Lower leg skin (tissue), 4 donors: Measurements from ENCODE around the gene FOXS1. TPM values are rescaled to one million over a fixed set of nuclear protein-coding genes. Genes with fewer than 3 reads are reported as not detected.
"Not testable (repeated sequence)": the region's sequence is repeated elsewhere in the genome, so short reads cannot be mapped to it uniquely, and the experiment has no call there.

Experiments used
- DNase-seq, 2 donors: peaks; one replicate each; pipeline ENCODE4 v3.0.0-alpha.2; 2019; ENCODE audit warnings: low spot score in 2 of 2
- H3K4me3 ChIP-seq: fragments of 200-600 bp; sonication (generic); 2 replicates; pipeline ENCODE4 v1.5.1; 2017; ENCODE audit warnings: mild to moderate bottlenecking, low read depth; ENCODE audit not compliant: poor library complexity, severe bottlenecking
- CTCF ChIP-seq, 3 donors: fragments of 450-650 bp; IDR thresholded peaks; one replicate each; pipeline ENCODE4 v1.5.1; 2016; ENCODE audit warnings: antibody characterized with exemption in 3 of 3, mild to moderate bottlenecking in 3 of 3, moderate library complexity in 2 of 3
- POLR2A ChIP-seq, 2 donors: fragments of 450-650 bp; IDR thresholded peaks; one replicate each; pipeline ENCODE4 v1.6.1; 2016 to 2017; ENCODE audit warnings: antibody characterized with exemption in 2 of 2, mild to moderate bottlenecking in 1 of 2, moderate library complexity in 1 of 2
- WGBS, 2 donors: methylation state at CpG; one replicate each; pipeline ENCODE4 v1.1.5; 2018; 5-methylcytosine and 5-hydroxymethylcytosine counted together
- intact Hi-C: fragments of 100-400 bp; cut with DNase I; formaldehyde crosslinking; loops from one replicate; pipeline ENCODE4 v1.15.0; 2023; ENCODE audit warnings: low total_unique reads
- total RNA-seq, 4 donors: library from RNA; depleted of rRNA; stranded (reverse); fragments of >200 nt; gene quantifications; one replicate each; pipeline ENCODE4 v1.1.0, GENCODE V29; 2016

FOXS1 gene
- total RNA-seq, 4 donors from 2014 or later: 0.44 to 0.97 TPM; not detected in 2

- TF ChIP-seq CTCF (IDR thresholded peaks at IDR 0.05): no peak
- 73 to 80% methylated on average over 6 of the region's 6 CpGs for WGBS, 2 donors
- no peak for DNase-seq
- no peak overlapping the region for H3K4me3 ChIP-seq
- intact Hi-C loops: loop anchor here (5.0 kb wide), 1 partner anchor 212 kb away; no protein-coding TSS in a partner anchor
These were observed 25.2 kb downstream of the FOXS1 start for GRCh38 chr20:31820228-31820627.

GRCh38 chr20:31819083-31819784 lies 26.2 kb downstream of the FOXS1 start, which contains the start of gene MYLK2:
MYLK2 (plus strand) TSS chr20:31819356; CDS start chr20:31819581, 225 bp downstream.
- no peak for TF ChIP-seq POLR2A (IDR thresholded peaks at IDR 0.05)
- TF ChIP-seq CTCF (IDR thresholded peaks at IDR 0.05): no peak
- intact Hi-C loops: no loop called here
- no peak within 1 kb of the TSS for H3K4me3 ChIP-seq
- 68 to 76% methylated on average over 16 of the region's 16 CpGs for WGBS, 2 donors
- DNase-seq: no peak

GRCh38 chr20:31818376-31818908 lies 27.0 kb downstream of the FOXS1 start:
- DNase-seq: no peak
- intact Hi-C loops: no loop called here
- H3K4me3 ChIP-seq: no peak overlapping the region
- WGBS, 2 donors: 91 to 92% methylated on average over 8 of the region's 8 CpGs
- no peak for TF ChIP-seq CTCF (IDR thresholded peaks at IDR 0.05)
- no peak for TF ChIP-seq POLR2A (IDR thresholded peaks at IDR 0.05)

- intact Hi-C loops: no loop called here
- 92 to 93% methylated on average over 5 of the region's 5 CpGs for WGBS, 2 donors
- DNase-seq: no peak
These were observed 27.9 kb downstream of the FOXS1 start for GRCh38 chr20:31817461-31817860.

GRCh38 chr20:31816221-31816620 lies 29.2 kb downstream of the FOXS1 start:
- intact Hi-C loops: no loop called here
- no peak for TF ChIP-seq POLR2A (IDR thresholded peaks at IDR 0.05)
- H3K4me3 ChIP-seq: no peak overlapping the region
- no peak for DNase-seq
- 93 to 96% methylated on average over 5 of the region's 5 CpGs for WGBS, 2 donors

More at GRCh38 chr20:31817461-31817860, 27.9 kb downstream of the FOXS1 start:
- no peak overlapping the region for H3K4me3 ChIP-seq
- no peak for TF ChIP-seq POLR2A (IDR thresholded peaks at IDR 0.05)
- TF ChIP-seq CTCF (IDR thresholded peaks at IDR 0.05): no peak

GRCh38 chr20:31815408-31816188 lies 29.8 kb downstream of the FOXS1 start:
- TF ChIP-seq CTCF (IDR thresholded peaks at IDR 0.05): no peak
- TF ChIP-seq POLR2A (IDR thresholded peaks at IDR 0.05): no peak
- WGBS, 2 donors: 15 to 20% methylated on average over 6 to 9 of the region's 9 CpGs
- intact Hi-C loops: no loop called here
- no peak for DNase-seq
- H3K4me3 ChIP-seq: no peak overlapping the region

- DNase-seq, intact Hi-C loops, H3K4me3 ChIP-seq: not testable (repeated sequence)
- WGBS, 2 donors: 83 to 86% methylated on average over 7 of the region's 7 CpGs
These were observed 31.3 kb downstream of the FOXS1 start for GRCh38 chr20:31814142-31814541.
